Measurements from ENCODE around the gene MVB12B. TPM values are rescaled to one million over a fixed set of nuclear protein-coding genes. Genes with fewer than 3 reads are reported as not detected.
A peak's percentile ranks its signal among the peaks of the same experiment; 100 is the strongest.

The MVB12B gene
- total and polyA plus RNA-seq, 2 of the 8 experiments (the other 6 are each of a cell fraction or from before 2014, with no cell fraction given), result 2.6 to 5.0 TPM

- Histone ChIP-seq H4K20me1 (replicated peaks in 1 of 2; ENCODE audit: control insufficient read depth in 1 of 2, insufficient read depth in 2 of 2, low read length in 2 of 2) (no peaks in the 10 kb centered on the region), H2BK12ac (ENCODE audit: low read depth, low read length) (no peak overlapping the region), H3K4me3 (ENCODE audit: extremely low read depth in 1 of 4, insufficient read depth in 2 of 4, low read depth in 3 of 4, low read length in 4 of 4) (no peak overlapping the region), H3K27ac (ENCODE audit: low read depth, low read length) (no peak overlapping the region), H3K79me1 (ENCODE audit: low read depth, low read length) (no peaks in the 10 kb centered on the region; the same call in 1 of the 2 replicates), H4K91ac (replicated peaks; ENCODE audit: insufficient read length, low read length) (no peak overlapping the region), H3K14ac (ENCODE audit: insufficient read length) (no peak overlapping the region), H3K23me2 (ENCODE audit: low read depth, low read length) (peaks cover 4% of the 10 kb centered on the region; the same call in 1 of the 2 replicates), H2BK15ac (ENCODE audit: low read length) (no peak overlapping the region), H2BK120ac (replicated peaks; ENCODE audit: low read depth, low read length) (no peak overlapping the region), H4K8ac (ENCODE audit: extremely low read depth, insufficient read depth, low read length) (no peak overlapping the region), H2AFZ (ENCODE audit: low read length) (no peak overlapping the region), H3K4me2 (ENCODE audit: insufficient read depth in 1 of 2, low read depth in 2 of 2, low read length in 2 of 2) (no peak overlapping the region), H3K4ac (replicated peaks; ENCODE audit: insufficient read length, low read depth, low read length) (no peak overlapping the region), H3K79me2 (ENCODE audit: control insufficient read depth in 1 of 2, insufficient read depth in 2 of 2, low read length in 2 of 2) (no peaks in the 10 kb centered on the region), H3K36me3 (ENCODE audit: control insufficient read depth in 2 of 4, insufficient read depth in 4 of 4, low read length in 3 of 4) (no peaks in the 10 kb centered on the region), H3K56ac (replicated peaks; ENCODE audit: insufficient read length, low read depth, low read length) (no peak overlapping the region), H3K23ac (ENCODE audit: insufficient read length) (no peak overlapping the region), H3K27me3 (replicated peaks in 1 of 4; ENCODE audit: control insufficient read depth in 3 of 4, extremely low read depth in 1 of 4, insufficient read depth in 3 of 4, low read length in 3 of 4) (peaks cover 0 to 12% (median 7%) of the 10 kb centered on the region in 4 experiments; a peak in 4 of 7 replicates), H3K18ac (ENCODE audit: extremely low read depth, low read length) (no peak overlapping the region), H3K9me3 (ENCODE audit: insufficient read depth in 2 of 2, low read depth in 1 of 2, low read length in 1 of 2) (no peaks in the 10 kb centered on the region), H3K9ac (replicated peaks in 1 of 4; ENCODE audit: extremely low read depth in 1 of 4, low read depth in 3 of 4, low read length in 3 of 4) (no peak overlapping the region), H2BK20ac (ENCODE audit: low read length) (no peak overlapping the region), H4K5ac (ENCODE audit: insufficient read length, low read depth, low read length) (no peak overlapping the region), H2AK5ac (ENCODE audit: low read depth, low read length) (no peak overlapping the region), H2BK5ac (ENCODE audit: low read depth, low read length) (no peak overlapping the region), H3K4me1 (replicated peaks in 1 of 4; ENCODE audit: control insufficient read depth in 3 of 4, insufficient read depth in 4 of 4, low read length in 3 of 4) (peaks cover 0 to 5% (median 4%) of the 10 kb centered on the region in 4 experiments; a peak in 6 of 7 replicates)
- DNase-seq (ENCODE audit: low read depth in 1 of 2, low spot score in 2 of 2) (no peak), FAIRE-seq (no peak)
- WGBS, 2 experiments (ENCODE audit: extremely low coverage in 1 of 2, insufficient coverage in 1 of 2, insufficient read length in 1 of 2, insufficient replicate concordance in 2 of 2, low coverage in 1 of 2, low lambda C conversion rate in 2 of 2, missing lambda C conversion rate in 1 of 2), result 91% methylated on average over 7 of the region's 7 CpGs; no CpG with 5 or more reads in 1 of the 2 experiments
- ChIA-PET POLR2A (ENCODE audit: partially characterized antibody) (no interaction called here), CTCF (ENCODE audit: partially characterized antibody) (interaction anchor here (2.0 to 24.3 kb wide), 3 partner anchors 13 to 34 kb away, joined by 11 to 343 read pairs (median 31); no protein-coding TSS in a partner anchor)
- peak; percentile 66; the same call in 1 of the 2 replicates for TF ChIP-seq KDM1A (IDR thresholded peaks at IDR 0.05; ENCODE audit: borderline replicate concordance, low read length)
- no peak for TF ChIP-seq SRF (IDR thresholded peaks at IDR 0.05; ENCODE audit: low read depth, low read length)
These were observed 192.1 kb downstream of the MVB12B start for GRCh38 chr9:126518763-126519162.
